Activated CD4-positive, alpha-beta T cell treated with anti-CD3 and anti-CD28 coated beads for 4 hours (primary cell): ENCODE data around the gene CPNE5.
A peak's percentile ranks its signal among the peaks of the same experiment; 100 is the strongest.

ENCODE experiments used
- DNase-seq, 2 donors: peaks; one replicate each; pipeline ENCODE4 v3.0.0-alpha.2; 2020

The CPNE5 gene

GRCh38 chr6:36787210-36787609, 52.0 kb downstream of the CPNE5 start:
- DNase-seq = no peak

GRCh38 chr6:36786055-36786675, 53.1 kb downstream of the CPNE5 start:
- DNase-seq = no peak

- no peak for DNase-seq
Observed at GRCh38 chr6:36784376-36784636, 54.9 kb downstream of the CPNE5 start.

GRCh38 chr6:36783603-36784375, 55.5 kb downstream of the CPNE5 start:
- DNase-seq = no peak

GRCh38 chr6:36781669-36782068, 57.6 kb downstream of the CPNE5 start:
- DNase-seq = no peak

- no peak for DNase-seq
Observed at GRCh38 chr6:36780442-36781177, 58.6 kb downstream of the CPNE5 start.

GRCh38 chr6:36779227-36779626, 60.0 kb downstream of the CPNE5 start:
- DNase-seq = no peak

- no peak for DNase-seq
Observed at GRCh38 chr6:36777801-36778200, 61.4 kb downstream of the CPNE5 start.

GRCh38 chr6:36776167-36776566, 63.1 kb downstream of the CPNE5 start:
- no peak for DNase-seq

- no peak for DNase-seq
Observed at GRCh38 chr6:36774331-36774730, 64.9 kb downstream of the CPNE5 start.

GRCh38 chr6:36772397-36772796, 66.8 kb downstream of the CPNE5 start:
- DNase-seq = no peak

- DNase-seq = no peak
Observed at GRCh38 chr6:36771145-36771544, 68.1 kb downstream of the CPNE5 start.

- peak in 1 of 2 donors; percentile 32 for DNase-seq
Observed at GRCh38 chr6:36769676-36770499, 69.4 kb downstream of the CPNE5 start.

GRCh38 chr6:36769183-36769675, 70.0 kb downstream of the CPNE5 start:
- no peak for DNase-seq

GRCh38 chr6:36766399-36766945, 72.8 kb downstream of the CPNE5 start:
- no peak for DNase-seq

- peak; percentile 77 to 82 for DNase-seq
Observed at GRCh38 chr6:36765594-36766398, 73.4 kb downstream of the CPNE5 start.

GRCh38 chr6:36765190-36765589, 74.1 kb downstream of the CPNE5 start:
- no peak for DNase-seq

GRCh38 chr6:36762123-36762522, 77.1 kb downstream of the CPNE5 start:
- DNase-seq = no peak

GRCh38 chr6:36760685-36761435, 78.4 kb downstream of the CPNE5 start:
- DNase-seq = no peak

GRCh38 chr6:36759148-36759759, 80.0 kb downstream of the CPNE5 start:
- peak; percentile 79 to 81 for DNase-seq
